Mesenchymal stem cell (in vitro differentiated cells and primary cell): ENCODE results near the gene OR1D5.
"Not testable (repeated sequence)": the region's sequence is repeated elsewhere in the genome, so short reads cannot be mapped to it uniquely, and the experiment has no call there.

Experiments
- DNase-seq: peaks from one replicate; pipeline ENCODE4 v3.0.0-alpha.2; 2013
- H2AFZ ChIP-seq: one replicate; pipeline ENCODE4 v1.6.1; 2013; ENCODE audit warnings: low read depth, mild to moderate bottlenecking, control low read depth, inconsistent platforms, low read length, moderate library complexity
- H2AK5ac ChIP-seq: 2 replicates; pipeline ENCODE4 v1.6.1; 2013; ENCODE audit warnings: low read length, moderate library complexity, mild to moderate bottlenecking, inconsistent platforms; ENCODE audit not compliant: severe bottlenecking
- H2BK120ac ChIP-seq: one replicate; pipeline ENCODE4 v1.6.1; 2013; ENCODE audit warnings: low read depth, mild to moderate bottlenecking, inconsistent platforms, low read length, moderate library complexity
- H2BK12ac ChIP-seq, 2 experiments: one replicate each; pipeline ENCODE4 v1.6.1; 2013; ENCODE audit warnings: inconsistent platforms in 2 of 2, low read length in 2 of 2, mild to moderate bottlenecking in 2 of 2, moderate library complexity in 2 of 2, control low read depth in 1 of 2
- H2BK15ac ChIP-seq: one replicate; pipeline ENCODE4 v1.6.1; 2013; ENCODE audit warnings: mild to moderate bottlenecking, low read depth, inconsistent platforms; ENCODE audit not compliant: poor library complexity, severe bottlenecking
- H2BK5ac ChIP-seq: 2 replicates; pipeline ENCODE4 v1.6.1; 2013; ENCODE audit warnings: low read depth, mild to moderate bottlenecking, low read length, control low read depth, inconsistent platforms; ENCODE audit not compliant: poor library complexity, severe bottlenecking
- H3K14ac ChIP-seq, 2 experiments: one replicate each; pipeline ENCODE4 v1.6.1; 2013; ENCODE audit warnings: inconsistent platforms in 2 of 2, low read length in 2 of 2, control low read depth in 1 of 2, mild to moderate bottlenecking in 1 of 2, moderate library complexity in 1 of 2
- H3K18ac ChIP-seq, 2 experiments: one replicate each; pipeline ENCODE4 v1.6.1; 2013; ENCODE audit warnings: inconsistent platforms in 2 of 2, low read length in 2 of 2, control low read depth in 1 of 2, low read depth in 1 of 2, mild to moderate bottlenecking in 1 of 2
- H3K23ac ChIP-seq, 2 experiments: one replicate each; pipeline ENCODE4 v1.6.1; 2013; ENCODE audit warnings: inconsistent platforms in 2 of 2, low read length in 2 of 2, mild to moderate bottlenecking in 2 of 2, moderate library complexity in 2 of 2, control low read depth in 1 of 2
- H3K27ac ChIP-seq: 2 replicates; pipeline ENCODE4 v1.5.1; 2013; ENCODE audit warnings: mild to moderate bottlenecking, moderate library complexity, low read length, control low read depth, inconsistent platforms; ENCODE audit not compliant: poor library complexity, severe bottlenecking
- H3K27me3 ChIP-seq, 2 experiments: 2 replicates each; pipeline versions ENCODE4 v1.6.1 to v1.7.0; 2013; ENCODE audit warnings: low read length in 2 of 2, mild to moderate bottlenecking in 2 of 2, moderate library complexity in 2 of 2, control low read depth in 1 of 2, inconsistent platforms in 1 of 2; ENCODE audit not compliant: control insufficient read depth in 1 of 2, insufficient read depth in 1 of 2
- H3K36me3 ChIP-seq, 2 experiments: 2 replicates each; pipeline versions ENCODE4 v1.6.1 to v1.7.0; 2013; ENCODE audit warnings: low read length in 2 of 2, control low read depth in 1 of 2, inconsistent platforms in 1 of 2, low read depth in 1 of 2, mild to moderate bottlenecking in 1 of 2; ENCODE audit not compliant: insufficient read depth in 2 of 2, control insufficient read depth in 1 of 2
- H3K4ac ChIP-seq, 2 experiments: one replicate each; pipeline ENCODE4 v1.6.1; 2013; ENCODE audit warnings: inconsistent platforms in 2 of 2, low read length in 2 of 2, mild to moderate bottlenecking in 2 of 2, moderate library complexity in 2 of 2, control low read depth in 1 of 2, low read depth in 1 of 2
- H3K4me1 ChIP-seq: 2 replicates; pipeline ENCODE4 v1.6.1; 2013; ENCODE audit warnings: low read depth, low read length, control low read depth; ENCODE audit not compliant: control insufficient read depth, insufficient read depth
- H3K4me2 ChIP-seq: 2 replicates; pipeline ENCODE4 v1.6.1; 2013; ENCODE audit warnings: low read length, mild to moderate bottlenecking, inconsistent platforms; ENCODE audit not compliant: poor library complexity, severe bottlenecking
- H3K4me3 ChIP-seq, 2 experiments: 2 replicates each; pipeline versions ENCODE4 v1.5.1 to v1.7.0; 2013; ENCODE audit warnings: low read length in 2 of 2, mild to moderate bottlenecking in 2 of 2, control low read depth in 1 of 2, low read depth in 1 of 2; ENCODE audit not compliant: insufficient read depth in 1 of 2
- H3K79me1 ChIP-seq: replicated peaks from 2 replicates; pipeline ENCODE4 v1.6.1; 2013; ENCODE audit warnings: mild to moderate bottlenecking, control low read depth, low read length, inconsistent platforms; ENCODE audit not compliant: poor library complexity, severe bottlenecking
- H3K9ac ChIP-seq: 2 replicates; pipeline ENCODE4 v1.7.0; 2013; ENCODE audit warnings: mild to moderate bottlenecking, low read length, moderate library complexity
- H3K9me3 ChIP-seq: 2 replicates; pipeline ENCODE4 v1.7.0; 2013; ENCODE audit warnings: mild to moderate bottlenecking, low read length; ENCODE audit not compliant: control insufficient read depth
- H4K8ac ChIP-seq: one replicate; pipeline ENCODE4 v1.6.1; 2013; ENCODE audit warnings: inconsistent platforms, mild to moderate bottlenecking, low read length, moderate library complexity
- H4K91ac ChIP-seq: one replicate; pipeline ENCODE4 v1.6.1; 2013; ENCODE audit warnings: mild to moderate bottlenecking, low read length, inconsistent platforms
- WGBS: methylation state at CpG from one replicate; pipeline ENCODE4 v1.1.7; 2013; ENCODE audit warnings: mixed read lengths; 5-methylcytosine and 5-hydroxymethylcytosine counted together

Gene OR1D5

GRCh38 chr17:3032258-3033247 is 30.9 kb downstream of the OR1D5 start:
- no peak overlapping the region for H2BK15ac ChIP-seq
- no peak for DNase-seq
- no peak overlapping the region for H2BK12ac ChIP-seq
- H3K27me3 ChIP-seq: peaks cover 6 to 29% of the 10 kb centered on the region in 2 experiments
- peaks cover 0 to 23% of the 10 kb centered on the region in 2 experiments for H3K36me3 ChIP-seq
- no peak overlapping the region for H2BK120ac ChIP-seq
- no peak overlapping the region for H3K4me3 ChIP-seq
- no peaks in the 10 kb centered on the region for H3K79me1 ChIP-seq
- H3K14ac ChIP-seq: no peak overlapping the region
- peaks cover 2% of the 10 kb centered on the region for H3K4me1 ChIP-seq
- no peak overlapping the region for H3K27ac ChIP-seq
- no peak overlapping the region for H3K23ac ChIP-seq
- H4K8ac ChIP-seq: no peak overlapping the region
- H4K91ac ChIP-seq: no peak overlapping the region
- H3K18ac ChIP-seq: no peak overlapping the region
- no peak overlapping the region for H2AK5ac ChIP-seq
- H2AFZ ChIP-seq: no peak overlapping the region
- 88% methylated on average over 27 of the region's 27 CpGs for WGBS
- no peak overlapping the region for H3K9ac ChIP-seq
- H3K9me3 ChIP-seq: no peaks in the 10 kb centered on the region
- H3K4ac ChIP-seq: no peak overlapping the region
- no peak overlapping the region for H2BK5ac ChIP-seq
- no peak overlapping the region for H3K4me2 ChIP-seq

GRCh38 chr17:3030852-3031470 is 32.4 kb downstream of the OR1D5 start:
- H2AFZ ChIP-seq, H3K27ac ChIP-seq, H3K4ac ChIP-seq, H3K14ac ChIP-seq, H2BK5ac ChIP-seq, H3K4me3 ChIP-seq, H3K79me1 ChIP-seq, H3K9me3 ChIP-seq, H4K8ac ChIP-seq, DNase-seq, H3K9ac ChIP-seq, H2BK12ac ChIP-seq, H2BK120ac ChIP-seq, H4K91ac ChIP-seq, H3K4me1 ChIP-seq, H2BK15ac ChIP-seq, H2AK5ac ChIP-seq, H3K18ac ChIP-seq, H3K4me2 ChIP-seq, H3K23ac ChIP-seq: not testable (repeated sequence)
- peaks cover 0 to 36% of the 10 kb centered on the region in 2 experiments for H3K36me3 ChIP-seq
- peaks cover 3 to 18% of the 10 kb centered on the region in 2 experiments for H3K27me3 ChIP-seq
- WGBS: 91% methylated on average over 13 of the region's 14 CpGs

- Histone ChIP-seq H3K27ac (no peak overlapping the region), H2BK120ac (no peak overlapping the region), H3K36me3 (peaks cover 0 to 38% of the 10 kb centered on the region in 2 experiments), H3K14ac (no peak overlapping the region), H3K9me3 (no peaks in the 10 kb centered on the region), H3K27me3 (peaks cover 0 to 9% of the 10 kb centered on the region in 2 experiments), H3K4me3 (no peak overlapping the region), H2BK12ac (no peak overlapping the region), H2BK15ac (no peak overlapping the region), H3K4me2 (no peak overlapping the region), H2BK5ac (no peak overlapping the region), H3K4me1 (no peaks in the 10 kb centered on the region), H3K4ac (no peak overlapping the region), H4K91ac (no peak overlapping the region), H3K23ac (no peak overlapping the region), H2AK5ac (no peak overlapping the region), H4K8ac (no peak overlapping the region), H3K18ac (no peak overlapping the region), H2AFZ (no peak overlapping the region), H3K79me1 (no peaks in the 10 kb centered on the region), H3K9ac (peak overlapping the region; percentile 49)
- WGBS: 25% methylated on average over 6 of the region's 7 CpGs
- DNase-seq: peak; percentile 67
Observed at GRCh38 chr17:3030096-3030495, 33.3 kb downstream of the OR1D5 start.

GRCh38 chr17:3029213-3029913 is 34.0 kb downstream of the OR1D5 start:
- 86% methylated on average over 16 of the region's 19 CpGs for WGBS
- no peak overlapping the region for H2BK15ac ChIP-seq

More at GRCh38 chr17:3029213-3029913, 34.0 kb downstream of the OR1D5 start:
- H3K9me3 ChIP-seq: peaks cover 5% of the 10 kb centered on the region
- H2BK5ac ChIP-seq: no peak overlapping the region
- H3K79me1 ChIP-seq: no peaks in the 10 kb centered on the region
- no peak overlapping the region for H4K91ac ChIP-seq
- H2AK5ac ChIP-seq: no peak overlapping the region
- H3K4me1 ChIP-seq: no peaks in the 10 kb centered on the region
- no peak overlapping the region for H3K23ac ChIP-seq
- no peak overlapping the region for H3K18ac ChIP-seq
- H2BK120ac ChIP-seq: no peak overlapping the region
- H3K4ac ChIP-seq: no peak overlapping the region
- peaks cover 0 to 38% of the 10 kb centered on the region in 2 experiments for H3K36me3 ChIP-seq
- peaks cover 0 to 7% of the 10 kb centered on the region in 2 experiments for H3K27me3 ChIP-seq
- no peak for DNase-seq
- H2BK12ac ChIP-seq: no peak overlapping the region
- no peak overlapping the region for H3K14ac ChIP-seq
- no peak overlapping the region for H3K4me3 ChIP-seq
- H2AFZ ChIP-seq: no peak overlapping the region
- H3K27ac ChIP-seq: no peak overlapping the region
- H3K4me2 ChIP-seq: no peak overlapping the region
- H4K8ac ChIP-seq: no peak overlapping the region
- H3K9ac ChIP-seq: no peak overlapping the region
